Measurements from ENCODE around the gene FCHSD2.

Gene FCHSD2

DNA sequence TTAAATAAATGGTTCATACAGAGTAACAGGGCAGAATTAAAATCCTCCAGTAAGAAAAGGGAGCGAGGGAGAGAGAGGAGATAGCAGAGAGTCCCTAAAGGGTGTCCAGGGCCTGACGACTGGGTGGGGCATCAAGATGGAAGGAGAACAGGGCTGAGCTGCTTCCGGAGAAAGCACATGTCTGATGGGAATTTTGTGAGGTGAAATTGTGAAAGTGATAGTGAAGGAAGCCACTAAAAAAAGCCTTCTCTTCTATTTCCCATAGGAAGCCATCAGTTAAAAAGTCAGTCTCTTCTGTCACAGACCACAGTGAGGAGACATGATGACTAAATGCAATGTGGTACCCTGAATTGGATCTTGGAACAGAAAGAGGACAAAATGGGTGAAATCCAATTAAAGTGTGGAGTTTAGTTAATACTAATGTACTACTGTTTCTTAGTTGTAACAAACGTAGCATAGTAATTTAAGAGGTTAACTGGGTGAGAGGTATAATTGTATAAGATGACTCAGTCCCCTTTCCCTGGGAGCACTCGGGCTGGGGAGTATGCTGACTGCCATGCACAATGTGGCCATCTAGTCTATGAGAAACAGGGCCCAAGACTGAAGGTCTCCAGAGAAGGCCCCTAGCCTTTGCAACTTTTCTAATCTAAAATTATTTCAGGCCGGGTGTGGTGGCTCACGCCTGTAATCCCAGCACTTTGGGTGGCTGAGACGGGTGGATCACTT lies 29.5 kb upstream of the FCHSD2 start:
- no peak for DNase-seq

DNA sequence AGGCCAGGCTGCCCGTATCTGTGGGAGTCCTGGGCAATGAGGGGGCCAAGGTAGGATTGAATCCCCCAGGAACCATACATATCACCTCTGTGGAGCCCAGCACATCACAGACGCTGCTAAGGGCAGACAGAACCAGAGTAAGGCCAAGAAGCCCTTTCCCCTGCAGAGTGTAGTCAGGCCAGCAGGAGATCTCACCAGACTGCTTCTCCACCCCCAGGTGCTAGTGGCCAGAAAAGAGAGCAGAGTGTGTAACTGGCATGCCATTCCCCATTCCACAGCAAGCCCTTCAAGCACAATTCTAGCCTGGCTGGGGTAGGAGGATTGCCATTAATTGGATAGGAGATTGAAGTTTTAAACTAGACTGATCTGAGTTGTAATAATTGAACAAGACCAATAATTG lies 28.0 kb upstream of the FCHSD2 start:
- DNase-seq: peak; percentile 81

DNA sequence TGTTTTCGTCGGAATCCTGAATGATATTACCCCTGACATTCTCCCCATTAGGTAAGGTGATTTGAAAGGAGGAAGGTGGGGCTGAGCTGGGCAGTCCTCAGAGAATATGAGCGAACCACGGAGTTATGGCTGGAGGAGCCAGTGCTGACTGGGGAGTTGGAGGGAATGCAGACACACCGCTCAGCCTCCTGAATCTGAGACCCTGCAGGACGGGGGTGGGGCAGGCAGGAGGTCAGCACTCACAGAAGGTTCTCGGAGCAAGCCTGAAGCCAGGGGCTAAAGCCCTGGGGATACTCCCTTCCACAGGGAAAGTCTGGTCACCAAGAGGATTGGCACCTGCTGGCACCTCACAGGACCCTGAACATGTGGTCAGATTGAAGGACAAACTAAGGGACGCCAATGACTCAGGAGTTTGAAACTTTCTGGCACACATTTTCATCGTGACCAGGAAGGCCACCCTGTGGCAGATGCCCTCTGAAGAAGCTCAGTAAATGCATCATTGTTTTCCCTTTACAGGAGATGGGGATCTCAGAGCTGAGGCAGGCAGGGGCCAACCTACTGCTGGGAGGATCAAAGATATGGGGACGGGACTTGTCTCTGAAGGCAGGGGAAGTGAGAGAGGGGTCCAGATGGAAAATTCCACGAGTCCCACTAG lies 26.9 kb upstream of the FCHSD2 start:
- DNase-seq: no peak

- DNase-seq: no peak
These were observed 25.3 kb upstream of the FCHSD2 start for GRCh38 chr11:73167363-73167954.

DNA sequence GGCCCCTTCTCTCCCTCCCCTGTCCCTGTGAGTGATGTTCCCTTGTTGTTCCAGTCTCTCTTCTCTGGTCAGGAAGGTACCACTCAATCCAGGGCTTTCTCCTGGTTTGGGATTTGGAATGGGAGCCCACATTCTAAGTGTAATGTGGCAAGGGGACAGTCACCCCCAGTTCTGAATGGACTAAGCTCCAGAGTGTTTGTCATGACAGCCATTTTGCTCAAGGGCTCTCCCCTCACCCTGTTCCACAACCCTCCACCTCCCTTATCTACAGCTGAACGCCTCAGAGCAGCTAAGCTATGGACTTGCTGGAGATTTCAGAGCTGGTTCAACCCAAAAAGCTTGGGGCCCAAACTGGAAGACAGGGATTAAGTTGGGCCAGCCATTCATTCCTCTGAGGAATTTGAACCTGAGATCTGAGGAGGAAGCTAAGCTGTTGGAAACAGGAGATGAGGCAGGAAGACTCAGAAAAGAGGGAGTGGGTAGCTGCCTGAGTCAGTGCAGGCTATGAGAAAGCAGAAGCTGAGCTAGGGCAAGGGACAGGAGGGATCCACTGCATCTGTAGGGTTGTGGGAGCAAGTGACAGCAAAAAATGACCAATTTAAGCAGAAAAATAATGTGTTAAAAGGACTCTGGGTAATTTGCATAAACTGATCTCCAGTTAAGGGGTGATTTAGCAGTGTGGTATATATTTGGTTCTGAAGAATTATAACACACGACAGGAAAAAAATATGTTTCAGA lies 22.9 kb upstream of the FCHSD2 start:
- no peak for DNase-seq

- DNase-seq: peak; percentile 28
These were observed 21.6 kb upstream of the FCHSD2 start for GRCh38 chr11:73163638-73164174.

- no peak for DNase-seq
These were observed 20.1 kb upstream of the FCHSD2 start for GRCh38 chr11:73162196-73162740.

- DNase-seq: peak; percentile 54
These were observed 18.1 kb upstream of the FCHSD2 start for GRCh38 chr11:73160005-73160760.

DNA sequence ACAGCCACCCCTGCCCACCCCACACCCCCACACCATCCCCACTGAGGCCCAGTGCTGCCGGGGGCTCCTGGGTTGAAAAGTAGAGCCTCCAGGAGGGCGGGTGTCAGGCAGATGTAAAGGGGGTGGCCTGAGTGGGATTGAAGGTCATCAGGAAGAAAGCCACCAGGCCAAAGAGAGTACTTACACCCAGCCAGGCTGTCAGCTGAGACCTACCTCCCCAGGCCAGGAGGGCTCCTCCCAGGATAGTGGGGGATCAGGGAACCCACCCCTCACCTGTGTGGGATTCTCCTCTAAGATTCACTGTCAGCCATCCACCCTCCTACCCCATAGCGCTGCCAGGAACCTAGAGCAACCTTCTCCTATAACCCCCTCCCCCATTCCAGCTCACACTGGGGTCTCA lies 17.2 kb upstream of the FCHSD2 start:
- DNase-seq: peak; percentile 29

DNA sequence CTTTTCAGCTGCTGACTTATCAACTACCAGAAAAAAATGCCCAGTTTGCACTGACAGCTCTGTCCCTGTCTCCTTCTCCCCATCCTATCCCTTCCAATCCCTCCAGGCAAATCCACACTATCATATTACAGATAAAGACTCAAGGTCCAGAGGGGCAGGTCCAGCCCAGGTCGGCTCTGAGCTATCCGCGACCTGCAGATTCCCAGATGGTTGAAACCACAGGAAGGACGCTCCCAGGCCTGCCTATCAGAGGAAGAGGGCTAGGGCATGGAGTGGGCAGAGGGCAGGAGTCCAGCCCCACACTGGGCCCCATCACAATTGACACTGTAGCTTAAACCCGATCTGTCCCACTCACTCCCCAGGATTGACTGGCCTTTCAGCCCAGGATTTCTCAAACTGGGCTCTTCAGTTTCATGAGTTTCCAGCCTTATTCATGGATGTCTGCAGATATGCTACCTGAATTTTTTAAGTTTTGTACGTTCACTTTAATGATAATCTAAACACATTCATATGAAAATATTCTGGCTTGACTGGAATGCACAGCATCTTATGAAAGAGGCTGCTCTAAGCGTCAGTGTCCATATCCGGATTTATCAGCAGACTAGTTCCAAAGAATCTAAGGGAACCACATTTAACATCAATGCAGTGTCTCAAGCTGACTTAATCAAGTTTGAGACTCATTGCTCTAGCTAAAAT lies 16.4 kb upstream of the FCHSD2 start:
- DNase-seq: peak; percentile 55

DNA sequence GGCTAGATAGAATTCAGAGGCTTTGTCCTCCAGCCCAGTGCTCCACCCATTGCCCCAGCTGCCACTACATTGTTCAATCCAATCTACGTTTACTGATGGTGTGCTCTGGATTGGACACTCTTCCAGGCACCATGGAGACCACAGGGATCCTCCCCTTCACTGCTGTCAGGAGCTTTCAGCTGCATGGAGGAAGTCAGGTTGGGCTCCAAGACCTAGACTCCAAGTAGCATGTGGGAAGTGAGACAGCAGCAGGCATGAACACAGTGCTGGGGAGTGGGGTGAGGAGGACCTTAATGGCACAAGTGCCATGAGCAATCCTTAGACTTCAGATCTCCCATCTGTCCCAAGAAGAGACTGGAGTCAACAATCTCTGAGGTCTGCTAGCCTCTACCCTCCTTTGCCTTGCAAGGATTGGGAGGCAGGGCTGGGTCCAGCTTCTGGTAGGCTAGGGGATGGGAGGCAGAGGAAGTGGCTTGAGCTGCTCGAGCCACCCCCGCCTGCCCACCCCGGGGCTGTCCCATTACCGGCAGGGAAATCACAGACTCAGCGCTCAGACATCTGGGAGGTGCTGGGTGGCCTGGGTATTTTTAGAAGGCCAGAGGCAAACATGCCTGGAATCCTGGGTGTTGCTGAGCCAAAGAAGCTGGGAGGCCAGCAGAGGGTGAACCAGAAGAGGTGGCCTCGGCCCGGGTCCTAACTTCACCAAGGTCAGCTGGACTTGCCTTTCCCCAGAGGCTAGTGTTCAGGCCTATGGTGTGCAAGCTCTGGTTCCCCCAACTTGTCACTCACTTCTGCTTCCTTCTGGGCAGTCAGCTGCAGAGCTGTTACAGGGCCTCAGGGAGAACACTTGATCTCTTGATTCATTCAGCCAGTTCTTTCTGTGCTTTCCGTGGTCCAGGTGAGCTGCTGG lies 15.2 kb upstream of the FCHSD2 start:
- DNase-seq: peak; percentile 89

DNA sequence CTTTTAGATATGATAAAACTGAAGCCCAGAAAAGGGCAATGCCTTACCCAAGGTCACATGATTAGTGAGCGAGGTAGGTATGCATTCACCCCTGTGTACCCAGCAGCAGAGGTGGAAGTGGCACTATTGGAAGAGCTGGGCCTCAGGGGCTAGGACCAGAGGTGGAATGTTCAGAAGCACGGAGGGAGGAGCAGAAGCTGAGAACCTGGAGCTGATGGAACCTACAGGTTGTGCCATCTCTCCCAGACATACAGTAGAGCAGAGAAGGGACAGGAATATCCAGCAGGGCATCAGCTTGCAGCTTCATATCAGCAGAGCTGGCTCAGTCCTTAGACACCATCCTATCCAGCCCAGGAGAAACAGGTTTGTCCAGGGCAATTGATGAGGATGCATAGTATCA lies 14.6 kb upstream of the FCHSD2 start:
- peak; percentile 44 for DNase-seq

GRCh38 chr11:73156114-73156513 lies 14.0 kb upstream of the FCHSD2 start:
- DNase-seq: peak; percentile 37

- no peak for DNase-seq
These were observed 13.0 kb upstream of the FCHSD2 start for GRCh38 chr11:73155102-73155501.

- peak; percentile 49 for DNase-seq
These were observed 12.1 kb upstream of the FCHSD2 start for GRCh38 chr11:73154178-73154577.

DNA sequence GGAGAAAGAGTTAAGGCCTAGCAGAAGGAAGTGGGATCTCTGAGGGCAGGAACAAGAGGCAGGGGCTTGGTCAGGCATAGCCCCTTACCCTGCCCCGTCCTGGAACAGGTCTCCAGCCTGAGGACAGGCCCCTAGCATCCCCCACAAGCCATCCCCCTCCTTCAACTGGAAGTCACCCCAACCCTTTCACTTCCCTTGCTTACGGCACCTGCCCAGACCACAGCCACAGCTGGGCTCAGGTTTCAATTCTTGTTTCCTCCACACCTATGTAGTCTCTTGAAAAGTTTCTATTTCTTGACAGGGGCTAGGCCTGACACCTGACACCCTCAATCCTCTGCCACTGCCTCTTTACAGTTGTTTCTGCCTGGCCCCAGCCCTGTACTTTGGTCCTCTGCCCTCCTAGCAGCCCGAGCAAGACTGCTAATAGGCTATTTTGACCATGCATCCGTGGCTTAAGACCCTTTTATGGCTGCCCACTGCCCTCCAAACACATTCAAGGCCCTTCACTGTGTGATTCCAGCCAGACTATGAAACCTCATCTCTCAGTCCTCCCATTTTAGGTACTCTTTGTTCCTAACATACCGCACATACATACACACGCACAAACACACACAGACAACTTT lies 10.9 kb upstream of the FCHSD2 start:
- peak; percentile 43 for DNase-seq

DNA sequence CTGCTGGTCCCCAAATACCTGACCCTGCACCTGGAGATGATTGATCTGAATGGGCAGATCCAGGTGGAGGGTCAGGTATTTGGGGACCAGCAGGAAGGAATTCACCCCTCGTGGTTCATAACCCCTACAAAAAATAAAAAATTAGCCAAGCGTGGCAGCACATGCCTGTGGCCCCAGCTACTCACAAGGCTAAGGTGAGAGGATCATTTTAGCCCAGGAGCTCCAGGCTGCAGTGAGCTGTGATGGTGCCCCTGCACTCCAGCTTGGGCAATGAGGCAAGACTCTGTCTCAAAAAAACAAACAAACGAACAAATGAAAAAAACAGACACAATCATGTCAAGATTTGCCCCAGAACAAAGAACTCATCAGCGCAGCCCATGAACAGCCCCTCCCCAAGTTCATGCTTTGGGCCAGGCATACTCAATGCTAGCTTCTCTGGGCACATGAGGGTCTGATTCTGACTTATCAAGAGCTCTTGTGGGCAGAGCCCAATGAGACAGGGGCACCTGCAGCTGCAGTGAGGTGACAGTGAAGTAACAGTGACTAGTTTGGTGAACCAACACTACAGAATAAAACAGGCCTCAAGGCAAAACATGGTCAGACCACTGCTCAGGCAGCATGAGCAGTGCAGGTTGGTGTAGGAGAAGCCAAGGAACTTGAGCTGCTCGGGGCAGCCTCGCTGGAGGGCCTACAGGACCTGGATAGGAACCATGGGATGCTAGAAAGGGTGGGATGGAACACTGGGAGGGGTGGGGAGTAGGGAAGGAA lies 10.2 kb upstream of the FCHSD2 start:
- peak; percentile 29 for DNase-seq

GRCh38 chr11:73151416-73151815 lies 9.3 kb upstream of the FCHSD2 start:
- DNase-seq: peak; percentile 27

DNA sequence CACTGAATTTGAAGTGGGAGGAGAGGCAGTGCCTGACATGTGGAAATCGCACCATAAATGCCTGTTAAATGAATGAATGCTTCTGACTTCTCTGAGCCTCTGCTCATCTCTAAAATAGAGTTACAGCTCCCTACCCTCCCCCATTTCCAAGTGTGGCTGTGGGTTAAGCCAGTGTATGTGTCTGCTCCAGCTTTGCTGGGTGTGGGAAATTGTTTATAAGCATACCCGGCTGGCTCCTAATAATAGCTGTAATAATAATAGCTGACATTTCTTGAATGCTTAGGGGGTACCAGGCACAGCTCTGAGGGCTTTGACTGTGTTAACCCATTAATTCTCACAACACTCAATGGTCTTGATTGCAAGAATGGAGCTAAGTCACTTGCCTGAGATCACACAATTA lies 7.0 kb upstream of the FCHSD2 start:
- DNase-seq: no peak

Data from islet precursor cell (in vitro differentiated cells).